Skin epidermis (tissue), 12 donors: ENCODE data around the gene POU6F2.
"Not testable (repeated sequence)": the region's sequence is repeated elsewhere in the genome, so short reads cannot be mapped to it uniquely, and the experiment has no call there.

Experiments
- H3K27ac ChIP-seq, 21 experiments: fragments of 200-600 bp; sonication (generic) in 11 of 21; one replicate each; pipeline ENCODE4 v1.5.0; 2020; ENCODE audit warnings: mild to moderate bottlenecking in 3 of 21, inconsistent platforms in 2 of 21, moderate library complexity in 2 of 21
- H3K4me3 ChIP-seq, 7 experiments: fragments of 200-600 bp; sonication (generic) in 2 of 7; one replicate each; pipeline ENCODE4 v1.5.0; 2020; ENCODE audit warnings: inconsistent platforms in 2 of 7, mild to moderate bottlenecking in 2 of 7, moderate library complexity in 1 of 7

The POU6F2 gene

GRCh38 chr7:39168403-39169098, 190.8 kb downstream of the POU6F2 start:
- no peak overlapping the region for H3K27ac ChIP-seq
- H3K4me3 ChIP-seq, result no peak overlapping the region

- H3K27ac ChIP-seq, result no peak overlapping the region
Observed at GRCh38 chr7:39172137-39172536, 194.4 kb downstream of the POU6F2 start.

GRCh38 chr7:39181398-39181797, 203.7 kb downstream of the POU6F2 start:
- Histone ChIP-seq H3K27ac (no peak overlapping the region), H3K4me3 (no peak overlapping the region)

More at GRCh38 chr7:39172137-39172536, 194.4 kb downstream of the POU6F2 start:
- H3K4me3 ChIP-seq, result no peak overlapping the region

- Histone ChIP-seq H3K4me3 (no peak overlapping the region), H3K27ac (no peak overlapping the region)
Observed at GRCh38 chr7:39183796-39184195, 206.1 kb downstream of the POU6F2 start.

GRCh38 chr7:39184391-39184790, 206.7 kb downstream of the POU6F2 start:
- Histone ChIP-seq H3K27ac (no peak overlapping the region), H3K4me3 (no peak overlapping the region)

- no peak overlapping the region for H3K4me3 ChIP-seq
Observed at GRCh38 chr7:39186131-39186530, 208.4 kb downstream of the POU6F2 start.

GRCh38 chr7:39186671-39187070, 209.0 kb downstream of the POU6F2 start:
- H3K27ac ChIP-seq, result no peak overlapping the region
- H3K4me3 ChIP-seq, result no peak overlapping the region

More at GRCh38 chr7:39186131-39186530, 208.4 kb downstream of the POU6F2 start:
- no peak overlapping the region for H3K27ac ChIP-seq

- Histone ChIP-seq H3K27ac (no peak overlapping the region), H3K4me3 (no peak overlapping the region)
Observed at GRCh38 chr7:39187130-39187529, 209.4 kb downstream of the POU6F2 start.

- no peak overlapping the region for H3K4me3 ChIP-seq
- H3K27ac ChIP-seq, result no peak overlapping the region
Observed at GRCh38 chr7:39192476-39192875, 214.8 kb downstream of the POU6F2 start.

GRCh38 chr7:39194388-39194787, 216.7 kb downstream of the POU6F2 start:
- H3K27ac ChIP-seq, result not testable (repeated sequence)

GRCh38 chr7:39195967-39196366, 218.3 kb downstream of the POU6F2 start:
- Histone ChIP-seq H3K4me3 (no peak overlapping the region), H3K27ac (no peak overlapping the region)

More at GRCh38 chr7:39194388-39194787, 216.7 kb downstream of the POU6F2 start:
- not testable (repeated sequence) for H3K4me3 ChIP-seq

- H3K4me3 ChIP-seq, result no peak overlapping the region
- H3K27ac ChIP-seq, result no peak overlapping the region
Observed at GRCh38 chr7:39197831-39198230, 220.1 kb downstream of the POU6F2 start.

GRCh38 chr7:39198556-39198955, 220.8 kb downstream of the POU6F2 start:
- no peak overlapping the region for H3K4me3 ChIP-seq
- no peak overlapping the region for H3K27ac ChIP-seq

- H3K4me3 ChIP-seq, result no peak overlapping the region
- no peak overlapping the region for H3K27ac ChIP-seq
Observed at GRCh38 chr7:39199006-39199405, 221.3 kb downstream of the POU6F2 start.

- Histone ChIP-seq H3K4me3 (no peak overlapping the region), H3K27ac (no peak overlapping the region)
Observed at GRCh38 chr7:39199951-39200350, 222.2 kb downstream of the POU6F2 start.

- no peak overlapping the region for H3K4me3 ChIP-seq
- H3K27ac ChIP-seq, result no peak overlapping the region
Observed at GRCh38 chr7:39202041-39202440, 224.3 kb downstream of the POU6F2 start.

GRCh38 chr7:39210362-39210761, 232.7 kb downstream of the POU6F2 start:
- H3K4me3 ChIP-seq, result no peak overlapping the region
- no peak overlapping the region for H3K27ac ChIP-seq

GRCh38 chr7:39211581-39211980, 233.9 kb downstream of the POU6F2 start:
- H3K4me3 ChIP-seq, result no peak overlapping the region

GRCh38 chr7:39212876-39213275, 235.2 kb downstream of the POU6F2 start:
- Histone ChIP-seq H3K4me3 (no peak overlapping the region), H3K27ac (no peak overlapping the region)

More at GRCh38 chr7:39211581-39211980, 233.9 kb downstream of the POU6F2 start:
- H3K27ac ChIP-seq, result no peak overlapping the region

- H3K4me3 ChIP-seq, result no peak overlapping the region
- H3K27ac ChIP-seq, result no peak overlapping the region
Observed at GRCh38 chr7:39217783-39218182, 240.1 kb downstream of the POU6F2 start.

GRCh38 chr7:39219869-39220268, 242.2 kb downstream of the POU6F2 start:
- Histone ChIP-seq H3K27ac (no peak overlapping the region), H3K4me3 (no peak overlapping the region)

- Histone ChIP-seq H3K27ac (no peak overlapping the region), H3K4me3 (no peak overlapping the region)
Observed at GRCh38 chr7:39221901-39222300, 244.2 kb downstream of the POU6F2 start.
